Hippocampal formation (tissue), 2 donors: ENCODE results near the gene TAF10.

Experiments
- DNase-seq, 2 donors: peaks; one replicate each; lab custom pipeline; 2025; lab: John Stamatoyannopoulos, UW

TAF10 gene

DNA sequence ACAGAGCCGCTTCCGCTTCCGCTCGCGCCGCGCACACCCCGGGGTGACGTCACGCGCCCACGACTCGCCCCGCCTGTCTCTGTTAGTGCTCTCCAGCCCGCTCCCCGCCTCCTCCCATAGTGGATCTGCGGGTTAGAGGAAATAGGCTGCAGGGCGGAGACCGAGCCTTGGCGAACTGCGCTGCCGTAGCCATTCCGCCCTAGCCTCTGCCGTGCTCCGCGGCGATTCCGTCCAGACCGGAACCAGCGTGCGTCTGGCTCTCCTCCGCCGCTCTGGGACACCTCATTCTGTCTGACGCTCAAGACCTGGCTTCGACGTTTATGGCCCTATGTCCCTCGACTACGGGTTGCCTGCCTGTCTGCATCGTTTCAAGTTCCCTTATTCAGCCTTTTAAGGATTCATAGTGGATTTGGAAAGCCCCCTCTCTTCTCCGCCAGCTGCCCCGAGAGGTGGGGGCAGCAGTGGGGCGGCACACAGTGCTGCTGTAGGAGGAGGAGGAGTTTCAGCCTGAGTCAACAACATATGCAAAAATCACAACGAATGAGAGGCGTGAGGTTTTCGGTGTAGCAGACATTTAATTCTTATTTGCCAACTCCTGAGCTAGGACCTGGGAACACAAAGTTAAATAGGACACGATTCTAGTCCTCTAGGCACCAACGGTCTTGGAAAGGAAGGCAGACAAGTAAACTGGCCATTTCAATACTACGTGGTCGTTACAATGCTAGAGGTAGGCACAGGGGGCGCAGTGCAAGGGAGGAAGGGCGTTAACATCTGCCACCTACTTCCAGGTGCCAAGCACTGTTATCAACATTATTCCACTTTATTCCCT, at the start of gene TAF10:
Gene TAF10, minus strand, starts transcription at position 4 of the 829 bp plus-strand sequence. CDS start 27 bp downstream, outside the sequence.
- peak; percentile 90 to 92 for DNase-seq

DNA sequence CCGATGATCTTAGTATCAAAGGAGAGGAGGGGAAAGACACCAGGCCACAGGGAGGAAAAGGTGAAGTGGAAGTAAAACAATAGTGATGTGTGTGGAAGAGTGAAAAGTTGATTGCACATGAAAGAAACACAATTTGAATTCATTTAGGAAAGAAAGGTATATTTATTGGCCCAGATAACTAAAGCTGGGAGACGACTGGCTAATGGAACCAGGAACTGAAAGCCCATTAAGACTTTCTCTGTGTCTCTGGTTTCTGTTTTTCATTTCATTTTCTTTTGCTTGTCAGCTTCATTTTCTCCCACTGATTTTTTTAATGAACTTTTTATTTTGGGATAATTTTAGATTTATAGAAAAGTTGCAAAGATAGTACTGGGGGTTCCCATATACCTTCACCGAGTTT, 48.7 kb upstream of the TAF10 start:
- no peak for DNase-seq

DNA sequence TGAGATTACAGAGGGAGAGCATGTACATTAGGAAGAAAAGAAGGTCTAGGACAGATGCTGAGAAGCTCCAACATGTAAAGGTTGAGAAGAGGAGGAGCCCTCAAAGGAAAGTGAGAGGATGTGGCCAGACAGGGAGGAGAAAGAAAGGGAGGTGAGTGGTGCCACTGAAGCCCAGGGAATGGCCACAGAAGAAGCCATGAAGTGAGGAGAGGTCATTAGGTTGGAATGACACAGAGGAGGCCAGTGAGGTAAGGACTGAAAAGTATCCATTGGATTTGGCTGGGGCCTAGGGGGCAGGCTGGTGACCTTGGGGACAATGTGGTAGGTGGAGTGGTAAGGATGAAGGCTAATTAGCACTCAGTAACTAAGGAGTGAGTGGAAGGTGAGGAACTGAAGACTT, 46.6 kb upstream of the TAF10 start:
- no peak for DNase-seq

- no peak for DNase-seq
Observed at GRCh38 chr11:6657346-6657745, 45.3 kb upstream of the TAF10 start.

GRCh38 chr11:6656936-6657335, 44.9 kb upstream of the TAF10 start:
- no peak for DNase-seq

GRCh38 chr11:6656584-6656915, 44.5 kb upstream of the TAF10 start:
- DNase-seq, result no peak

DNA sequence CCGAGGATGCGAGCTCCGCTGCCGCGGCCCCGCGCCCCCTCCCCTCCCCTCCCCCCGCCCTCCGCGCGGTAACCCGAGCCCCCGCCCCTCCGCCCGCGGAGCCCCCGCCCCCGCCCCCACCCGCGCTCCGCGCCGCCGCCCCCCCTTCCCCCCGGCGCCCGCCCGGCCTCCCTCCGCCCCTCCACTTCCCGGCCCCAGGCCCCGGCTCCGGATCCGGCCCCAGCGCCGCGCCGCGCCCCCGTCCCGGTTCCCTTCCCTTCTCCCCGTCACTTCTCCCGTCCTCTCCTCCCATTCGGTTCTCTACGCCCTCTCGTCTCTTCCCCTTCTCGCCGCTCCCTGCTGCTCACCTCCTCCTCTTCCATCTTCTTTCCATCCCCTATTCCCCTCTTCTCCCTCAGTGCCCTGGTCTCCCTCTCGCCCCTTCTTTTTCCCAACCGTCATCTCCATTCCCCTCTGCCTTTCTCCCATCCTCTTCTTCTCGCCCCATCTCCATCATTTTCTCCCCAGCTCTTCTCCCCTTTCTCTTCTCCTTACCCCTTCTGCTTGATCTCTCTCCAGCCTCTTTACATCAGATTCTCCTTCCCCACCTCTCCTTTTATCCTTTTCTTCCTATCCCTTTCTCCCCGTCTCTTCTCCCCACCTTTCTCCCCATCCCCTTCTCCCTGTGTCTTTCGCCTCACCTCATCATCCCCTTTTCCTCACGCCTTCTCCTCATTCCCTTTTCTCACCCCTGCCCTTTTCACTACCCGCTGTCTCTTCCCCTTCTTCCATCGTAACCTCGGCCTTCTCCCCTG, 44.0 kb upstream of the TAF10 start, which contains the start of gene DCHS1:
Gene DCHS1, minus strand, starts transcription at position 20 of the 794 bp plus-strand sequence. CDS start 14,196 bp downstream, outside the sequence.
- no peak for DNase-seq

- no peak for DNase-seq
Observed at GRCh38 chr11:6655020-6655789, 43.2 kb upstream of the TAF10 start.

DNA sequence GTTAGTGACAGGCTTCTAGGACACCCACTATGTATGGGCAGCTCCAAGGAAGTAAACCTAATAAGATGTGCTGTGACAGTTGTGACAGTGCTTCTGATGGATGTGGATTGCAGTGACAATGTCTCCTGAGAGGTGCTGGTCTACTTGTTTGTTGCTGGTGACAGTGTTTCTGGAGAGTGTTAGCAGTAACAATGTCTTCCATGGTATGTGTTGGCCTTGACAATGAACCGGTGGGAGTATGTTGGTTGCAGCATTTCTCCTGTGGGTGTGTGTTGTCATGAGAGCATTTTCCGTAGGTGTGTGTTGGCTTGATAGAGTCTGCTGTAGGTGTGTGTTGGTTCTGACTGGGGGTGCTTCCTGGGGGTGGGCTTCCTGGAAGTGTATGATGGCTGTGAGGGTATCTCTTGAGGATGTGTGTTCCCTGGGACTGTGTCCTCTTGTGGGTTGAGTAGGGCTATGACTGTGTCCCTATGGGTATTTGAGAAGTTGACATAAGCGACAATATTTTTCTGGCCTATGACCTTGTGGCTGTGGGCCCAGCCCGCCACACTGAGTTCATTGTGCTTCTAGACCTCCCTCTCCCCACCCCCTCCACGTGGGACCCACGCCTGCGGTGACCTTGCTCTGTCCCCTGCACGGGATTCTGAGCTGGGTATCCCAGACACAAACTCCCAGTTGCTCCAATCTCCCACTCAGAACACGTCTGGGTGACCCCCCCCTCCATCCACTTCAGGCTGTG, 42.4 kb upstream of the TAF10 start:
- DNase-seq, result peak in 1 of 2 donors; percentile 22

GRCh38 chr11:6653656-6654055, 41.6 kb upstream of the TAF10 start:
- DNase-seq, result no peak

DNA sequence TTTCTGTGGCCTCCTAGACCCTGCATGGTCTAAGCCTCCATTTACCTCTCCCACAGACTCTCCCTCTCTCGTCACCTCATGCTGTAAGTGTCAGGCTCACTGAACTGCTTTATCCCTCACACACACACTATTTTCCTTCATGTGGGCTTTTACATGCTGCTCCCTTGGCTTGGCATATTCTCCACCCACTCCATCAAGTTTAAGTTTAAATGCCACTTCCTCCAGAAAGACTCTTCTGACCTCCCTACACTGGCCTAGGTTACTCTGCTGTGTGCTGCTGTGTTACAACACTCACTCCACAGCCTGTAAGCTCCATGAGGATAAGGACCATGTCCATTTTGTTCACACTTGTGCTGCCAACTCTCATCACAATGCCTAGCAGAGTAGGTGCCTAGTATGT, 41.1 kb upstream of the TAF10 start:
- no peak for DNase-seq

- DNase-seq, result no peak
Observed at GRCh38 chr11:6652182-6652581, 40.2 kb upstream of the TAF10 start.

DNA sequence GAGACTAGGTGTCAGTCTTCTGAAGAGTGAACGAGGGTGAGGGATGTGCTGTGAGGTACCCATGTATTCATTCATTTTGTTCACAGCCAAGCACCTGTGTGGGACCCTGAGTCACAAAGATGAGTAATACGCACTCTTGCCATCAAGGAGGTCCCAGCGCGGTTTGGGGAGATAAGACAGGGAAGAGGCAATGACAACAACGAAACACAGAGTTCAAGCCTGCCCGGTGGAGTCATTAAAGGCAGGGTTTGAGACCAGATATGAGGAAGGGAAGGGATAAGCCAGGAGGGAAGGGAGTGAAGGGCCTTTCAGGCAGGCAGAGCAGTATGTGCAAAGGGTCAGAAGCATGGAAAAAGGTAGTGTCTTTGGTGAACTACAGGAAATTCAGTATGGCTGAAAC, 39.0 kb upstream of the TAF10 start:
- no peak for DNase-seq

DNA sequence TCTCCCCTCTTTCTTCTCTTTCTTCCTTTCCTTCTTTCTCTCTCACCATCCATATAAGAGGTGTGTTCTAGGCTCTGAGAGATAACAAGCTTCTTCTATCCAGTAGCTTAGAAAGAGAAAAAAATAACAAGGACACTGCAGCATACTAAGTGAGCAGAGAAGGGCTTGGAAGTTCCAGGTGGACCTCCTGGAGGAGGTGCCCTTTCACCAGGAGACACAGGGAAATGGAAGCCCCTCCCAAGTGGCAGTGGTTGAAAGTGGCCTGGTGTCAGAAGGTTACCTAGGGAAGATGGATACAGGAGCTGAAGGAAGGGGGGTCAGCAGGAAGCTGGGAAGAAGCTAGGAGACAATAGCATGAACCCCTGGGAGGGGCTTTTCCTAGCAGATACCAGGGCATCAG, 38.1 kb upstream of the TAF10 start:
- no peak for DNase-seq

DNA sequence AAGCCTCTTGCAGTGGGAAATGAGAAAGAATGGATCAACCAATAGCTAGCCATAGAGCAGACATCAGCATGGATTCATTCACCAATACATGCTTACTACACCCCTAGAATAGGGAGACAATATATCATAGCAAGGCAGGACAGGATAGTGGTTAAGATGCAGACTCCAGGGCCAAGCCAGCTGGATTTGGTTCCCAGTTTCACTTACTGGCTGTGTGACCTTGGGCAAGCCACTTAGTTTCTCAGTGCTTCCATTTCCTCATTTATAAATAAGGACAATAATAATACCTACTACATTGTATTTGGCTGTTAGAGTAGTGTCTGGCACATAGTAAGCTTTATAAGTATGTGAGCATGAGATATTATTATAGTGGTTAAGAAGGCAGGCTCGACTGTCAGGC, 36.5 kb upstream of the TAF10 start:
- no peak for DNase-seq

- no peak for DNase-seq
Observed at GRCh38 chr11:6647836-6648235, 35.8 kb upstream of the TAF10 start.

- no peak for DNase-seq
Observed at GRCh38 chr11:6646918-6647679, 35.1 kb upstream of the TAF10 start.

- DNase-seq, result no peak
Observed at GRCh38 chr11:6646576-6646917, 34.5 kb upstream of the TAF10 start.

DNA sequence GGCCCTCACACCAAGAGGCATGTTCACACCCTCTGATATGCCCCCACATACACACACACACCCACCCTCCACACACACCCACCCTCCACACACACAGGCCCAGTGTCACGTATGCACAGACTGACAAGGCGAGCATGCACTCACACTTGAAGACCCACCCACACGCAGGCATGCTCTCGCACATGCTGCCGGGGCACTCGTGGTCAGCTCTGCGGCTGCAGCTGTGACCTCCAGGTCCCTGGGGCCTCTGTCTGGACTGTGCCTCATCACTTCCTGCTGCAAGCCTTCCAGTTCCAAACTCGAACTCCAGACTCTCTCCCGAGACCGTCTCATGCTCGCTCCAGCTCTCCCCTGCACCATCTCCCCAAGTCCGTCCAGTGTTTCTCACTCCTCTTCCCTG, 34.1 kb upstream of the TAF10 start:
- no peak for DNase-seq

GRCh38 chr11:6642957-6643356, 30.9 kb upstream of the TAF10 start:
- no peak for DNase-seq
